Transverse colon (tissue), 4 donors: ENCODE results near the gene GAS7. TPM values are rescaled to one million over a fixed set of nuclear protein-coding genes. Genes with fewer than 3 reads are reported as not detected.
A peak's percentile ranks its signal among the peaks of the same experiment; 100 is the strongest.

ENCODE experiments used
- DNase-seq: peaks from one replicate; pipeline ENCODE4 v3.0.0-alpha.2; 2019
- H3K27ac ChIP-seq, 4 donors: fragments of 200-600 bp; sonication (generic); 2 replicates each; pipeline ENCODE4 v1.5.1; 2016 to 2018; ENCODE audit warnings: inconsistent platforms in 4 of 4
- H3K27me3 ChIP-seq: fragments of 200-600 bp; sonication (generic); 2 replicates; pipeline ENCODE4 v1.5.1; 2017; ENCODE audit warnings: inconsistent platforms
- H3K36me3 ChIP-seq, 4 donors: fragments of 200-600 bp; sonication (generic); 2 replicates each; pipeline ENCODE4 v1.5.1; 2017 to 2019; ENCODE audit warnings: inconsistent platforms in 4 of 4
- H3K4me1 ChIP-seq, 4 donors: fragments of 200-600 bp; sonication (generic); 2 replicates each; pipeline ENCODE4 v1.5.1; 2017 to 2020; ENCODE audit warnings: inconsistent platforms in 4 of 4
- H3K4me3 ChIP-seq, 4 donors: fragments of 200-600 bp; sonication (generic); 1 replicate in 1 of 4; 2 replicates in 3 of 4; pipeline versions ENCODE4 v1.5.1 to v1.6.1; 2017 to 2019; ENCODE audit warnings: inconsistent platforms in 4 of 4
- H3K9me3 ChIP-seq, 2 donors: fragments of 200-600 bp; sonication (generic); 2 replicates each; pipeline ENCODE4 v1.5.1; 2017 to 2019; ENCODE audit warnings: inconsistent platforms in 2 of 2
- CTCF ChIP-seq, 5 experiments: fragments of 200-600 bp in 3 of 5; fragments of 450-650 bp in 2 of 5; sonication (generic) in 3 of 5; IDR thresholded peaks; 1 replicate in 2 of 5; 2 replicates in 3 of 5; pipeline ENCODE4 v1.5.1; 2016 to 2017; ENCODE audit warnings: antibody characterized with exemption in 5 of 5, inconsistent platforms in 3 of 5, mild to moderate bottlenecking in 2 of 5, moderate library complexity in 1 of 5
- EP300 ChIP-seq: sonication (generic); formaldehyde crosslinking; IDR thresholded peaks from one replicate; pipeline ENCODE4 v1.6.1; 2017; ENCODE audit warnings: antibody characterized with exemption, low read depth
- POLR2A ChIP-seq: fragments of 450-650 bp; IDR thresholded peaks from one replicate; pipeline ENCODE4 v1.6.1; 2016; ENCODE audit warnings: antibody characterized with exemption, mild to moderate bottlenecking, moderate library complexity
- POLR2AphosphoS5 ChIP-seq, 3 donors: sonication (generic); formaldehyde crosslinking; IDR thresholded peaks; one replicate each; pipeline ENCODE4 v1.6.1; 2016; ENCODE audit warnings: antibody characterized with exemption in 3 of 3
- WGBS, 2 donors: methylation state at CpG; one replicate each; pipeline ENCODE4 v1.1.5; 2018; ENCODE audit warnings: low coverage in 1 of 2; 5-methylcytosine and 5-hydroxymethylcytosine counted together
- in situ Hi-C, 4 donors: fragments of 200-750 bp; cut with MboI; loops; one replicate each; pipeline versions ENCODE4 v1.15.0 to v1.15.1; 2017; ENCODE audit warnings: low sequenced_read_pairs in 3 of 4, low pct_ligation_motif_present in 1 of 4, low pct_unique_long_range_greater_than_20kb in 1 of 4
- intact Hi-C: fragments of 100-400 bp; cut with DNase I; formaldehyde crosslinking; loops from one replicate; pipeline ENCODE4 v1.15.1; 2023; ENCODE audit warnings: low total_unique reads
- total RNA-seq, 4 donors: library from RNA; depleted of rRNA; stranded (reverse); fragments of >200 nt; gene quantifications; one replicate each; pipeline ENCODE4 v1.1.0, GENCODE V29; 2016

Gene GAS7
- total RNA-seq, 4 donors from 2014 or later = 9.2 to 59.1 (median 15.2) TPM

GRCh38 chr17:9905902-9906301, 292.5 kb downstream of the GAS7 start:
- Histone ChIP-seq H3K9me3 (no peaks in the 10 kb centered on the region), H3K4me3 (no peak overlapping the region), H3K27ac (no peak overlapping the region), H3K4me1 (peaks cover 0 to 3% (median 0%) of the 10 kb centered on the region in 4 donors), H3K27me3 (no peaks in the 10 kb centered on the region), H3K36me3 (no peaks in the 10 kb centered on the region)
- 0 to 28% methylated on average over 1 to 4 of the region's 4 CpGs for WGBS, 2 donors
- intact Hi-C loops (no loop called here), in situ Hi-C loops (loop anchor here in 1 of 4 donors (25.0 kb wide), 1 partner anchor 706 kb away; no protein-coding TSS in a partner anchor)
- no peak for DNase-seq
- TF ChIP-seq EP300 = no peak
- TF ChIP-seq CTCF (IDR thresholded peaks at IDR 0.05) = peak in 4 of 5 experiments; percentile 30 to 47 (median 40)
- TF ChIP-seq POLR2AphosphoS5 (IDR thresholded peaks at IDR 0.05) = no peak

DNA sequence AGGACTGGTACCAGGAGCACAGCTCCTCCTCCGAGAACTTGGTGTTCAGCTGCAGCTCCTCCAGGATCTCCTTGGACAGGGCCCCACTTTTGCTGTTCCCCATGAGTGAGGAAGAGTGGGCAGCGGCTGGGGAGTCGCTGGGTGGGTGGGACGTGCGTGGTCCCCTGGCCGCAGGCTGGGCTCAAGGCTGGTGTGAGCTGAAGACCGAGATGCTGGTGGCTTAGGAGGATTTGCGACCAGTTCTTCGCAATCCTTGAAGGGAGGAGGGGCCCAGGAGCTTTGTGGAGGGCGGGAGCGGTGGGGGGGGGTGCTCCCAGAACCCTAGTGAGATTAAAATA, 293.4 kb downstream of the GAS7 start, which contains the start of gene RCVRN:
RCVRN (minus strand) TSS at position 194 of the 338 bp plus-strand sequence; CDS start at position 103, 91 bp downstream.
- Histone ChIP-seq H3K27me3 (no peaks in the 10 kb centered on the region), H3K9me3 (no peaks in the 10 kb centered on the region), H3K4me1 (peaks cover 0 to 3% (median 0%) of the 10 kb centered on the region in 4 donors), H3K27ac (no peak within 1 kb of the TSS), H3K4me3 (no peak within 1 kb of the TSS), H3K36me3 (no peaks in the 10 kb centered on the region)
- in situ Hi-C loops = loop anchor here in 1 of 4 donors (25.0 kb wide), 1 partner anchor 707 kb away; no protein-coding TSS in a partner anchor
- TF ChIP-seq EP300 (no peak), POLR2AphosphoS5 (IDR thresholded peaks at IDR 0.05) (no peak), POLR2A (no peak), CTCF (IDR thresholded peaks at IDR 0.05) (no peak)
- 90% methylated on average over 10 of the region's 11 CpGs; no CpG with 5 or more reads in 1 of the 2 donors for WGBS, 2 donors
- intact Hi-C loops = no loop called here
- DNase-seq = no peak

DNA sequence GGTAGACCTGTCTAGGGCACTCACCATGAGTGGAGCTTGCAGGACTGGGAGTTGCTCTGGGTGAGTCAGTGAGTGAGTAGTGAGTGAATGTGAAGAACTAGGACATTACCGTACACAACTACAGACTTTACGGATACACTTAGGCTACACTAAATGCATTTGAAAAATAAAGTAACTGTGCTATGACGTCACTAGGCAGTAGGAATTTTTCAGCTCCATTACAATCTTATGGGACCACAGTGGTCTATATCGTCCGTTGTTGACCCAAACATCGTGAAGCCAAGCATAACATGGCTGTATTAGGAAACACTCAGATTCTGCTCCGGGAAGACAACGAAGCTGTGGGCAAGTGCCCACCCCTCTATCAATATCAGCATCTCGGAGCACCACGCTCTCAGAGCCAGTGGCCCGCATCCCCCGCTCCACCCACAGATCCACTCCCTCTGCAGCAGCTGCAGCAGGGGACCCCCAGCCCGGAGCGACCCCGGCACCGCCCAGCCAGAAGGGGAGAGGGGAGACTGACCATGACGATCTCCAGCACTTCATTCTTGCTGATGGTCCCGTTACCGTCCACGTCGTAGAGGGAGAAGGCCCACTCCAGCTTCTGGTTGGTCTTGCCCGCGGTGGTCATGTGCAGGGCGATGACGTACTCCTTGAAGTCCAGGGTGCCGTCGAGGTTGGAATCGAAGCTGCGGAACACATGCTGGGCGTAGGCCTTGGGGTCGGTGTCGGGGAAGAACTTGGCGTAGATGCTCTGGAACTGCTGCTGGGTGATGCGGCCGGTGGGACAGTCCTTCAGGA, 293.9 kb downstream of the GAS7 start:
- in situ Hi-C loops (loop anchor here in 1 of 4 donors (25.0 kb wide), 1 partner anchor 708 kb away; no protein-coding TSS in a partner anchor), intact Hi-C loops (no loop called here)
- Histone ChIP-seq H3K9me3 (no peaks in the 10 kb centered on the region), H3K4me3 (no peak overlapping the region), H3K27me3 (no peaks in the 10 kb centered on the region), H3K4me1 (peaks cover 0 to 3% (median 0%) of the 10 kb centered on the region in 4 donors), H3K36me3 (no peaks in the 10 kb centered on the region), H3K27ac (no peak overlapping the region)
- TF ChIP-seq POLR2AphosphoS5 (IDR thresholded peaks at IDR 0.05) (no peak), POLR2A (no peak), CTCF (IDR thresholded peaks at IDR 0.05) (no peak), EP300 (no peak)
- WGBS, 2 donors = 91 to 96% methylated on average over 6 to 35 of the region's 35 CpGs
- no peak for DNase-seq

DNA sequence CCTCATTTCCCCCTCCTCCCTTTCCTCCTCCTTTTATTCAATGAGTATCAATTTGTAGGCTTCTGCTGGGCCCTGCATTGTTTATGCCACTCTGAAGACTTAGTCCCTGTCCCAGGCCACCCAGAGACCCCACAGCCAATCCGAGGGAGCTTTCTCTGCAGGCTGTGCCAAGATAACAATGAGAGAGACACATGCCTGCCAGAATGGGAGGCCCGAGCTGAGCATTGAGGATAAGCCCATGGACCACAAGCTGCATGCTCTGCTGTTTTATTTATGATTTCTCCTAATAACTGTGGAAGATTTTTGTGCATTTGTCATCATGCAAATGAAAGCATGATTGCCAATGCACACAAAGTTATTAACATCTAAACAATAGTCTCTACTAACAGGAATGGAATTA, 296.3 kb downstream of the GAS7 start:
- DNase-seq = no peak
- H3K4me1 ChIP-seq = peaks cover 0 to 3% (median 0%) of the 10 kb centered on the region in 4 donors
- no peaks in the 10 kb centered on the region for H3K36me3 ChIP-seq
- TF ChIP-seq POLR2AphosphoS5 (IDR thresholded peaks at IDR 0.05) (no peak), EP300 (no peak), POLR2A (no peak)
- no peak overlapping the region for H3K4me3 ChIP-seq
- intact Hi-C loops (no loop called here), in situ Hi-C loops (loop anchor here in 1 of 4 donors (25.0 kb wide), 1 partner anchor 710 kb away; no protein-coding TSS in a partner anchor)
- 27 to 45% methylated on average over 2 of the region's 2 CpGs for WGBS, 2 donors
- H3K9me3 ChIP-seq = no peaks in the 10 kb centered on the region
- H3K27ac ChIP-seq = peak overlapping the region in 2 of 4 donors; percentile 54 to 76
- no peaks in the 10 kb centered on the region for H3K27me3 ChIP-seq
